Endothelial cell of umbilical vein (primary cell): ENCODE measurements around the gene C22orf39. TPM values are rescaled to one million over a fixed set of nuclear protein-coding genes. Genes with fewer than 3 reads are reported as not detected.

ENCODE experiments used
- BruUV-seq: library from RNA; stranded (reverse); fragments of 400-500 nt; replicated peaks from 2 replicates; lab custom pipeline; 2021; lab: Mats Ljungman, UMichigan
- CTCF ChIA-PET: fragments of 300-600, 350-600 bp; sonication (Branson Sonifier 250); formaldehyde crosslinking; loops from one replicate; lab custom pipeline; 2021; ENCODE audit warnings: antibody characterized with exemption, inconsistent platforms; lab: Charles Lee
- POLR2A ChIA-PET: fragments of 300-600, 350-600 bp; sonication (Branson Sonifier 250); formaldehyde crosslinking; loops from one replicate; lab custom pipeline; 2021; ENCODE audit warnings: antibody characterized with exemption, inconsistent platforms; lab: Charles Lee
- DNase-seq: peaks from one replicate; pipeline ENCODE4 v3.0.0-alpha.2; 2011; ENCODE audit warnings: low read depth, low spot score
- FAIRE-seq: peaks from 2 replicates; lab custom pipeline; 2011; peaks lifted over from hg19 to GRCh38; lab: Jason Lieb, UNC
- H2AFZ ChIP-seq: 2 replicates; pipeline ENCODE4 v1.6.0; 2012; ENCODE audit warnings: low read depth, low read length, control low read depth, inconsistent platforms
- H3K27ac ChIP-seq: 2 replicates; pipeline ENCODE4 v1.5.1; 2011; ENCODE audit warnings: low read depth, mild to moderate bottlenecking, control low read depth, low read length, moderate library complexity; ENCODE audit not compliant: insufficient read depth
- H3K27me3 ChIP-seq, 2 experiments: 2 replicates each; pipeline versions ENCODE4 v1.6.0 to v1.6.1; 2011; ENCODE audit warnings: low read length in 2 of 2, mixed read lengths in 1 of 2; ENCODE audit not compliant: control insufficient read depth in 2 of 2, insufficient read depth in 2 of 2
- H3K36me3 ChIP-seq, 2 experiments: 2 replicates in 1 of 2; 3 replicates in 1 of 2; pipeline ENCODE4 v1.5.1; 2011; ENCODE audit warnings: low read length in 2 of 2, mild to moderate bottlenecking in 1 of 2, moderate library complexity in 1 of 2; ENCODE audit not compliant: control insufficient read depth in 2 of 2, insufficient read depth in 2 of 2; ENCODE audit errors: extremely low read depth in 1 of 2
- H3K4me1 ChIP-seq: 3 replicates; pipeline ENCODE4 v1.5.1; 2011; ENCODE audit warnings: mild to moderate bottlenecking, low read length; ENCODE audit not compliant: control insufficient read depth, insufficient read depth; ENCODE audit errors: extremely low read depth
- H3K4me2 ChIP-seq: 2 replicates; pipeline ENCODE4 v1.6.1; 2011; ENCODE audit warnings: low read length, control low read depth, mixed read lengths; ENCODE audit not compliant: insufficient read depth
- H3K4me3 ChIP-seq, 3 experiments: fragments of 200-600 bp in 1 of 3; sonication (generic), shearing (Covaris generic) in 1 of 3; replicated peaks in 1 of 3; 2 replicates each; pipeline ENCODE4 v1.5.1; 2011 to 2016; ENCODE audit warnings: control low read depth in 3 of 3, low read length in 3 of 3, mild to moderate bottlenecking in 2 of 3, inconsistent platforms in 1 of 3, low read depth in 1 of 3, moderate library complexity in 1 of 3; ENCODE audit not compliant: insufficient read depth in 1 of 3
- H3K79me2 ChIP-seq: 2 replicates; pipeline ENCODE4 v1.6.0; 2012; ENCODE audit warnings: low read length, inconsistent platforms; ENCODE audit not compliant: control insufficient read depth, insufficient read depth
- H3K9ac ChIP-seq: replicated peaks from 2 replicates; pipeline ENCODE3; 2011; ENCODE audit warnings: low read length, control low read depth; ENCODE audit not compliant: insufficient read depth; ENCODE audit errors: extremely low read depth
- H3K9me1 ChIP-seq: replicated peaks from 3 replicates; pipeline ENCODE4 v1.6.0; 2011; ENCODE audit warnings: mild to moderate bottlenecking, low read length; ENCODE audit not compliant: control insufficient read depth, insufficient read depth; ENCODE audit errors: extremely low read depth
- H3K9me3 ChIP-seq: replicated peaks from 2 replicates; pipeline ENCODE4 v1.5.1; 2012; ENCODE audit warnings: low read length, inconsistent platforms; ENCODE audit not compliant: control insufficient read depth, insufficient read depth
- H4K20me1 ChIP-seq: replicated peaks from 2 replicates; pipeline ENCODE3; 2011; ENCODE audit warnings: mild to moderate bottlenecking, low read length; ENCODE audit not compliant: control insufficient read depth, insufficient read depth; ENCODE audit errors: extremely low read depth
- EZH2 ChIP-seq: IDR thresholded peaks from 2 replicates; pipeline ENCODE4 v1.6.1; 2012; ENCODE audit warnings: borderline replicate concordance, low read depth, mild to moderate bottlenecking, moderate library complexity, low read length, inconsistent platforms; ENCODE audit not compliant: severe bottlenecking
- FOS ChIP-seq: IDR thresholded peaks from 2 replicates; pipeline ENCODE4 v1.6.1; 2011; ENCODE audit warnings: mild to moderate bottlenecking, low read length, moderate library complexity, borderline replicate concordance; ENCODE audit not compliant: insufficient read depth
- GATA2 ChIP-seq: IDR thresholded peaks from 2 replicates; pipeline ENCODE4 v1.7.0; 2011; ENCODE audit warnings: low read depth, mild to moderate bottlenecking, moderate library complexity, mixed read lengths, low read length; ENCODE audit not compliant: insufficient read length, insufficient read depth
- JUN ChIP-seq: IDR thresholded peaks from 2 replicates; pipeline ENCODE4 v1.6.1; 2011; ENCODE audit warnings: borderline replicate concordance, low read depth; ENCODE audit not compliant: insufficient read length, insufficient read depth
- MAX ChIP-seq: IDR thresholded peaks from 2 replicates; pipeline ENCODE4 v1.6.1; 2011; ENCODE audit not compliant: insufficient read depth, insufficient read length
- MYC ChIP-seq: IDR thresholded peaks from one replicate; pipeline ENCODE4 v1.6.1; 2011; ENCODE audit warnings: mild to moderate bottlenecking, low read depth, low read length
- POLR2A ChIP-seq: IDR thresholded peaks from 2 replicates; pipeline ENCODE4 v1.6.1; 2012; ENCODE audit warnings: low read depth, mild to moderate bottlenecking, control low read depth, low read length
- POLR2AphosphoS5 ChIP-seq: IDR thresholded peaks from 2 replicates; pipeline ENCODE4 v1.6.1; 2012; ENCODE audit warnings: low read depth, mild to moderate bottlenecking, control low read depth, low read length, moderate library complexity; ENCODE audit not compliant: insufficient read depth
- dilution Hi-C: fragments of 300-500 bp; cut with MboI; formaldehyde crosslinking; loops from one replicate; pipeline ENCODE4 v1.15.0; 2019; ENCODE audit warnings: low sequenced_read_pairs; ENCODE audit not compliant: extremely low pct_ligation_motif_present
- intact Hi-C: fragments of 100-400 bp; cut with micrococcal nuclease; formaldehyde crosslinking; loops from one replicate; pipeline ENCODE4 v1.10.0; 2022
- polyA plus RNA-seq, 4 experiments: library from polyadenylated mRNA; depleted of rRNA in 3 of 4; stranded (reverse) in 3 of 4; unstranded in 1 of 4; fragments of >200 nt; gene quantifications; 2 replicates each; pipeline versions ENCODE4 v1.2.1 to v1.2.3, GENCODE V29; 2011 to 2012; ENCODE audit warnings: missing spikeins in 1 of 4
- total RNA-seq: library from RNA; stranded (reverse); gene quantifications from 2 replicates; pipeline ENCODE4 v1.2.3, GENCODE V29; 2021

C22orf39 gene
- total and polyA plus RNA-seq, 2 donors (not counting 3 experiments of a cell fraction or from before 2014, with no cell fraction given) = 26.1 to 28.0 TPM

- no peak overlapping the region for H3K4me2 ChIP-seq
- H3K4me3 ChIP-seq = no peak overlapping the region
- dilution Hi-C loops (no loop called here), intact Hi-C loops (no loop called here)
- ChIA-PET POLR2A (no interaction called here), CTCF (no interaction called here)
- H3K27ac ChIP-seq = no peak overlapping the region
- H3K79me2 ChIP-seq = peaks cover 93% of the 10 kb centered on the region
- no peak overlapping the region for H3K9ac ChIP-seq
- H3K9me1 ChIP-seq = no peaks in the 10 kb centered on the region
- no peak overlapping the region for H2AFZ ChIP-seq
- H3K36me3 ChIP-seq = no peaks in the 10 kb centered on the region
- no peaks in the 10 kb centered on the region for H3K9me3 ChIP-seq
- FAIRE-seq (no peak), DNase-seq (no peak)
- peaks cover 8% of the 10 kb centered on the region for H3K4me1 ChIP-seq
- no peaks in the 10 kb centered on the region for H4K20me1 ChIP-seq
- TF ChIP-seq MAX = no peak
- no peak for TF ChIP-seq EZH2
- no peak for TF ChIP-seq JUN
- TF ChIP-seq POLR2A = no peak
- no peak for TF ChIP-seq POLR2AphosphoS5
- TF ChIP-seq FOS = no peak
- TF ChIP-seq GATA2 = no peak
- TF ChIP-seq MYC = no peak
- BruUV-seq = no TSS peak
- no peaks in the 10 kb centered on the region for H3K27me3 ChIP-seq
Observed at GRCh38 chr22:19420321-19420720, 27.2 kb downstream of the C22orf39 start.
